Tibial nerve (tissue), 4 donors: ENCODE data around the gene RPL13. TPM values are rescaled to one million over a fixed set of nuclear protein-coding genes. Genes with fewer than 3 reads are reported as not detected.

Experiments used
- DNase-seq, 2 donors: peaks; one replicate each; pipeline ENCODE4 v3.0.0-alpha.2; 2019; ENCODE audit warnings: low spot score in 2 of 2
- H3K27ac ChIP-seq, 4 donors: fragments of 200-600 bp; sonication (generic) in 3 of 4; one replicate each; pipeline ENCODE4 v1.5.1; 2017 to 2019; ENCODE audit warnings: mild to moderate bottlenecking in 1 of 4
- H3K27me3 ChIP-seq, 2 donors: fragments of 200-600 bp; sonication (generic) in 1 of 2; one replicate each; pipeline versions ENCODE4 v1.5.1 to v1.6.0; 2017 to 2019
- H3K36me3 ChIP-seq, 3 donors: fragments of 200-600 bp; sonication (generic); one replicate each; pipeline ENCODE4 v1.5.1; 2018 to 2019
- H3K4me1 ChIP-seq, 4 donors: fragments of 200-600 bp; sonication (generic) in 3 of 4; one replicate each; pipeline ENCODE4 v1.5.1; 2017 to 2019
- H3K4me3 ChIP-seq, 4 donors: fragments of 200-600 bp; sonication (generic) in 3 of 4; one replicate each; pipeline ENCODE4 v1.5.1; 2017 to 2019; ENCODE audit warnings: mild to moderate bottlenecking in 1 of 4, moderate library complexity in 1 of 4
- H3K9me3 ChIP-seq, 4 donors: fragments of 200-600 bp; sonication (generic) in 3 of 4; one replicate each; pipeline ENCODE4 v1.5.1; 2017 to 2019
- CTCF ChIP-seq, 5 experiments: fragments of 200-600 bp in 3 of 5; fragments of 450-650 bp in 2 of 5; sonication (generic) in 3 of 5; IDR thresholded peaks; one replicate each; pipeline ENCODE4 v1.5.1; 2016 to 2019; ENCODE audit warnings: antibody characterized with exemption in 5 of 5, mild to moderate bottlenecking in 3 of 5, moderate library complexity in 2 of 5
- EP300 ChIP-seq, 2 donors: sonication (generic); formaldehyde crosslinking; IDR thresholded peaks; one replicate each; pipeline ENCODE4 v1.6.1; 2017; ENCODE audit warnings: antibody characterized with exemption in 2 of 2, mild to moderate bottlenecking in 1 of 2
- POLR2A ChIP-seq, 2 donors: fragments of 450-650 bp; IDR thresholded peaks; one replicate each; pipeline ENCODE4 v1.6.1; 2017; ENCODE audit warnings: antibody characterized with exemption in 2 of 2, mild to moderate bottlenecking in 2 of 2, moderate library complexity in 2 of 2
- WGBS, 2 donors: methylation state at CpG; one replicate each; pipeline ENCODE4 v1.1.5; 2018; 5-methylcytosine and 5-hydroxymethylcytosine counted together
- total RNA-seq, 4 donors: library from RNA; depleted of rRNA; stranded (reverse); fragments of >200 nt; gene quantifications; one replicate each; pipeline ENCODE4 v1.1.0, GENCODE V29; 2016

Gene RPL13
- total RNA-seq, 4 donors from 2014 or later = 5,811 to 9,745 (median 6,935) TPM

- H3K27ac ChIP-seq = no peak overlapping the region
- peaks cover 0 to 5% (median 0%) of the 10 kb centered on the region in 3 donors for H3K36me3 ChIP-seq
- no peaks in the 10 kb centered on the region for H3K9me3 ChIP-seq
- H3K4me1 ChIP-seq = peaks cover 0 to 24% (median 12%) of the 10 kb centered on the region in 4 donors
- no peak overlapping the region for H3K4me3 ChIP-seq
- TF ChIP-seq EP300 (IDR thresholded peaks at IDR 0.05) (no peak), POLR2A (IDR thresholded peaks at IDR 0.05) (no peak), CTCF (IDR thresholded peaks at IDR 0.05) (no peak)
- WGBS, 2 donors = 85 to 88% methylated on average over 17 to 18 of the region's 18 CpGs
- DNase-seq = no peak
- peaks cover 0 to 70% of the 10 kb centered on the region in 2 donors for H3K27me3 ChIP-seq
Measured at GRCh38 chr16:89571636-89572035, 11.2 kb downstream of the RPL13 start.

- DNase-seq = no peak
- TF ChIP-seq POLR2A (IDR thresholded peaks at IDR 0.05) = no peak
- TF ChIP-seq CTCF (IDR thresholded peaks at IDR 0.05) = no peak
- no peak for TF ChIP-seq EP300 (IDR thresholded peaks at IDR 0.05)
- WGBS, 2 donors = 83 to 90% methylated on average over 14 of the region's 14 CpGs
- no peak overlapping the region for H3K4me3 ChIP-seq
- H3K4me1 ChIP-seq = peaks cover 0 to 23% (median 12%) of the 10 kb centered on the region in 4 donors
- H3K36me3 ChIP-seq = peaks cover 0 to 5% (median 0%) of the 10 kb centered on the region in 3 donors
- no peaks in the 10 kb centered on the region for H3K9me3 ChIP-seq
- peaks cover 0 to 75% of the 10 kb centered on the region in 2 donors for H3K27me3 ChIP-seq
- H3K27ac ChIP-seq = no peak overlapping the region
Measured at GRCh38 chr16:89572073-89572484, 11.6 kb downstream of the RPL13 start.

DNA sequence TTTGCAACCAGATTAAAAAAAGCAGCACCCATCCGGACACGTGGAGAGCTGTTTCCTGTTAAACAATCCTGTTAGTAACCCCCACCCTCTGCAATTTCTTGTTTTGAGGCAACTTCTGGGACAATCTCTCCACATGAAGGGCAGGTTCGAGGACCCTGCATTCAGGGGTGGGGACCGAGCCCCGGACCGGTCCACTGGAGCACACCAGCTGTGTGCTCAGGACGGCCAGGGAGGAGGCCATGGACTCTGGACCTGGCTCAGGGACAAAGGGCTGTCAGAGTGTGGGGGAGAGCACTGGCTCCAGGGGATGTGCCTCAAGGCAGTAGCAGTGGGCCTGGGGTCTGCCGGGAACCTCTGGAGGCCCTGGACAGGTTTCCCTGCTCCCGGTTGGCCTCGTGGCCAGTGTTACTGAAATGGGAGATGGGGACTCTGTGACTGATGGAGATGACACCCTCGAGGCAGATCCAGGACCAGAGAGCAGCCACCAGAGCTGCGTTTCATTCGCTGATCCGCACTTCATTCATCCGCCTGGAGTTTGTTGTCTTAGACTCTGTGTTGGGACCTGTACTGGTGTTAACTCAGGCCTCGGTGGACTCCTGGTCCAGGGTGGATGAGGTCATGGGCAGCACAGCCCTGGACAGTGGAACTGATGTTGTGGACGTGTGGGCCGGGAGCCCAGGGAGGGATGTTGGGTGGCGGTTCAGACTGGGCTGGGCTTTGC lies 12.2 kb downstream of the RPL13 start:
- H3K4me1 ChIP-seq = peaks cover 0 to 23% (median 12%) of the 10 kb centered on the region in 4 donors
- WGBS, 2 donors = 73 to 76% methylated on average over 15 to 19 of the region's 19 CpGs
- no peak overlapping the region for H3K4me3 ChIP-seq
- H3K27me3 ChIP-seq = peaks cover 0 to 81% of the 10 kb centered on the region in 2 donors
- H3K27ac ChIP-seq = no peak overlapping the region
- no peaks in the 10 kb centered on the region for H3K9me3 ChIP-seq
- TF ChIP-seq POLR2A (IDR thresholded peaks at IDR 0.05) (no peak), EP300 (IDR thresholded peaks at IDR 0.05) (no peak), CTCF (IDR thresholded peaks at IDR 0.05) (no peak)
- no peak for DNase-seq
- peaks cover 0 to under 1% (median 0%) of the 10 kb centered on the region in 3 donors for H3K36me3 ChIP-seq

DNA sequence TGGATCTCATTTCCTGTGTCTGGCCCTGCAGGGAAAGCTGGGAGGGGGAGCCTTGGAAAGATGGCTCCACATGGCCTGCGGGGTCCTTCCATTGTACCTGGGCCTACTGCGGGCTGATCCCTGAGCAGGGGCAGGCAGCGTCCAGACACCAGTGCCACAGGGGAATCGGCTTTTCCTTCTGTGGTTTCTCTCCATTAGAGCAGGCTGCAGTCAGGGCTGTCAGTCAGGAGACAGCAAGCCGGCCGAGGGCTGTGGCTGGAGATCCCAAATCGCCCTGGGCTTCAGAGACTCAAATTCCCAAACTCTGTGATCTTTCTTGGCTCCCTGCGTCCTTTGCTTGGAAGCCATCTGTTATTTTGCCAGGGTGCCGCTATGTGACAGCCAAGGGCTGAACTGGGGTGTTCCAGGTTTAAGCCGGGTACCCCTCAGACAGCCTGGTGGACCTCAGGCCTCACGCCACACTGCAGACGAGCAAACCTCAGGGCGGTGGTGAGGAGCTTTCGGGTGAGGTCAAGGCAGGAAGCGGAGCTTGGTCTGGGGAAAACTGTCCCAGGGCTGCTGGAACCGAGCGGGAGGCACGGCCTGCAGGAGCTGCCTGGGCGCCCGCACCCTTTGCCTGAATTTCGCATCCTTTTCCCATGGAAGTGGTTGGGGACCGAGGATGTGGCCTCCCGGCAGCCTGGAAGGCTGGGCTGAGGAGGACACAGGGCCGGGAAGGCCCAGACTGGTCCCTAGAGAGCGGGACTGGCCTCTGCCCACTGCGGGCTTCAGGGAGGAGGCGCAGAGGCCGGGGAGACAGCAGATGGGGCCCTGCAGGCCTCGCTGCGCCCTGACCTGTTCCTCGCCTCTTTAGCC lies 13.6 kb downstream of the RPL13 start:
- H3K4me1 ChIP-seq = peaks cover 0 to 23% (median 12%) of the 10 kb centered on the region in 4 donors
- H3K36me3 ChIP-seq = no peaks in the 10 kb centered on the region
- H3K9me3 ChIP-seq = no peaks in the 10 kb centered on the region
- H3K4me3 ChIP-seq = peak overlapping the region in 1 of 4 donors; percentile 34
- no peak for DNase-seq
- no peak overlapping the region for H3K27ac ChIP-seq
- TF ChIP-seq EP300 (IDR thresholded peaks at IDR 0.05) (no peak), CTCF (IDR thresholded peaks at IDR 0.05) (no peak), POLR2A (IDR thresholded peaks at IDR 0.05) (no peak)
- peaks cover 0 to 78% of the 10 kb centered on the region in 2 donors for H3K27me3 ChIP-seq
- WGBS, 2 donors = 60 to 68% methylated on average over 28 to 29 of the region's 31 CpGs
